OCI-LY1 (cell line): ENCODE data around the gene TRIO.

Source experiments
- H2AFZ ChIP-seq: fragments of 200-600 bp; sonication (generic), shearing (Covaris generic); 2 replicates; pipeline ENCODE4 v1.6.0; 2014; ENCODE audit warnings: antibody characterized with exemption, mild to moderate bottlenecking, low read length
- H3F3A ChIP-seq: fragments of 200-600 bp; sonication (generic), shearing (Covaris generic); 2 replicates; pipeline ENCODE4 v1.6.0; 2014; ENCODE audit warnings: mild to moderate bottlenecking, antibody characterized with exemption, low read length, moderate library complexity; ENCODE audit not compliant: insufficient read depth
- H3K27ac ChIP-seq: fragments of 200-600 bp; sonication (generic); 2 replicates; pipeline ENCODE4 v1.5.1; 2014; ENCODE audit warnings: low read length, mixed run types, mild to moderate bottlenecking, low read depth; ENCODE audit not compliant: poor library complexity, severe bottlenecking
- H3K27me3 ChIP-seq: fragments of 200-600 bp; sonication (generic); 2 replicates; pipeline ENCODE4 v1.6.0; 2014; ENCODE audit warnings: antibody characterized with exemption, mild to moderate bottlenecking, low read length, moderate library complexity; ENCODE audit not compliant: insufficient read depth
- H3K36me3 ChIP-seq: fragments of 200-600 bp; sonication (generic); 2 replicates; pipeline ENCODE4 v1.6.1; 2014; ENCODE audit warnings: mild to moderate bottlenecking, antibody characterized with exemption, low read length, moderate library complexity, mixed read lengths; ENCODE audit not compliant: insufficient read depth
- H3K4me1 ChIP-seq: fragments of 200-600 bp; sonication (generic); 2 replicates; pipeline ENCODE4 v1.5.1; 2014; ENCODE audit warnings: mild to moderate bottlenecking, low read length, moderate library complexity; ENCODE audit not compliant: insufficient read depth, severe bottlenecking
- H3K4me2 ChIP-seq: fragments of 200-600 bp; sonication (generic), shearing (Covaris generic); 2 replicates; pipeline ENCODE4 v1.6.1; 2014; ENCODE audit warnings: low read length
- H3K4me3 ChIP-seq: fragments of 200-600 bp; sonication (generic); 2 replicates; pipeline ENCODE4 v1.5.1; 2014; ENCODE audit warnings: low read length, low read depth, mild to moderate bottlenecking, mixed read lengths; ENCODE audit not compliant: poor library complexity, severe bottlenecking
- H3K79me2 ChIP-seq: fragments of 200-600 bp; shearing (Covaris generic); 2 replicates; pipeline ENCODE4 v1.6.1; 2016; ENCODE audit warnings: mixed run types, low read length, mixed read lengths; ENCODE audit not compliant: insufficient read depth
- H3K9ac ChIP-seq: fragments of 200-600 bp; sonication (generic), shearing (Covaris generic); 2 replicates; pipeline ENCODE4 v1.6.1; 2014; ENCODE audit warnings: mild to moderate bottlenecking, low read length, mixed read lengths
- H3K9me2 ChIP-seq: fragments of 200-600 bp; sonication (generic), shearing (Covaris generic); 2 replicates; pipeline ENCODE4 v1.6.1; 2014; ENCODE audit warnings: low read depth, mild to moderate bottlenecking, low read length, mixed read lengths
- H3K9me3 ChIP-seq: fragments of 200-600 bp; shearing (Covaris generic); 2 replicates; pipeline ENCODE4 v1.6.1; 2014; ENCODE audit warnings: low read length, mixed read lengths
- H4K20me1 ChIP-seq: fragments of 200-600 bp; sonication (generic), shearing (Covaris generic); 2 replicates; pipeline ENCODE4 v1.6.0; 2016; ENCODE audit warnings: mild to moderate bottlenecking, low read length; ENCODE audit not compliant: insufficient read depth
- CTCF ChIP-seq: fragments of 200-600 bp; sonication (generic), shearing (Covaris generic); IDR thresholded peaks from 2 replicates; pipeline ENCODE4 v1.5.1; 2017; ENCODE audit warnings: mild to moderate bottlenecking, antibody characterized with exemption, low read length, moderate library complexity, mixed read lengths
- EZH2 ChIP-seq: fragments of 200-600 bp; sonication (generic), shearing (Covaris generic); IDR thresholded peaks from 2 replicates; pipeline ENCODE4 v1.8.0; 2017; ENCODE audit warnings: borderline replicate concordance, mixed run types, mild to moderate bottlenecking, antibody characterized with exemption, low read length, moderate library complexity, mixed read lengths

The TRIO gene

GRCh38 chr5:14101922-14102321 is 41.2 kb upstream of the TRIO start:
- Histone ChIP-seq H3K79me2 (no peaks in the 10 kb centered on the region), H3F3A (no peaks in the 10 kb centered on the region), H3K27ac (no peak overlapping the region), H3K9ac (no peak overlapping the region), H3K4me2 (no peak overlapping the region), H3K9me3 (no peaks in the 10 kb centered on the region), H3K36me3 (no peaks in the 10 kb centered on the region), H3K27me3 (no peaks in the 10 kb centered on the region), H3K4me3 (no peak overlapping the region), H3K9me2 (no peaks in the 10 kb centered on the region), H2AFZ (no peak overlapping the region), H4K20me1 (no peaks in the 10 kb centered on the region), H3K4me1 (no peaks in the 10 kb centered on the region)
- TF ChIP-seq CTCF (no peak), EZH2 (no peak)

- H3K27ac ChIP-seq, result no peak overlapping the region
- H3K4me3 ChIP-seq, result no peak overlapping the region
- H3K27me3 ChIP-seq, result no peaks in the 10 kb centered on the region; the same call in 1 of the 2 replicates
- H3F3A ChIP-seq, result no peaks in the 10 kb centered on the region
- H3K4me1 ChIP-seq, result no peaks in the 10 kb centered on the region
- H4K20me1 ChIP-seq, result no peaks in the 10 kb centered on the region
- H3K9me3 ChIP-seq, result no peaks in the 10 kb centered on the region
- H3K79me2 ChIP-seq, result no peaks in the 10 kb centered on the region
- H3K36me3 ChIP-seq, result no peaks in the 10 kb centered on the region
- no peak overlapping the region for H2AFZ ChIP-seq
- no peak overlapping the region for H3K9ac ChIP-seq
- no peak overlapping the region for H3K4me2 ChIP-seq
- TF ChIP-seq CTCF (no peak), EZH2 (no peak)
- H3K9me2 ChIP-seq, result no peaks in the 10 kb centered on the region
These were observed 40.5 kb upstream of the TRIO start for GRCh38 chr5:14102666-14103065.

GRCh38 chr5:14105718-14106410 is 37.3 kb upstream of the TRIO start:
- Histone ChIP-seq H3K27me3 (no peaks in the 10 kb centered on the region; the same call in 1 of the 2 replicates), H3K9me3 (no peaks in the 10 kb centered on the region), H4K20me1 (no peaks in the 10 kb centered on the region), H3K4me2 (no peak overlapping the region), H3K9me2 (no peaks in the 10 kb centered on the region), H3K4me1 (no peaks in the 10 kb centered on the region), H3K36me3 (no peaks in the 10 kb centered on the region), H3K4me3 (no peak overlapping the region), H3F3A (no peaks in the 10 kb centered on the region), H2AFZ (no peak overlapping the region), H3K79me2 (no peaks in the 10 kb centered on the region), H3K9ac (no peak overlapping the region), H3K27ac (no peak overlapping the region)
- no peak for TF ChIP-seq EZH2
- TF ChIP-seq CTCF, result no peak
